ENCODE results near the gene ANKEF1.

DNA sequence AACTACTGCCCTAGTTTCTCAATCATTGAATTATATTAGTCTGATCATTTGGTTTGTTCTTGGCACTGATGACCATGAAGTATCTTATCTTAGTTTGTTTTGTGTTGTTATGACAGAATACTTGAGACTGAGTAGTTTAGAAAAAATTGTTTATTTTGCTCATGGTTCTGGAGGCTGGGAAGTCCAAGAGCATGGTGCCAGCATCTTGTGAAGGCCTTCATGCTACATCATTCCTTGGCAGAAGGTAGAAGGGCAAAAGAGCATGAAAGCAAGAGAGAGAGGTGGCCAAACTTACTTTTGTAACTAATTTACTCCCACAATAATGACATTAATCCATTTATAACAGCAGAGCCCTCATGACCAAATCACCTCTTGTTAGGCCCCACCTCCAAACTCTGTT is 40.1 kb upstream of the ANKEF1 start:
- no peak for TF ChIP-seq POLR2AphosphoS5 (IDR thresholded peaks at IDR 0.05)
- TF ChIP-seq, protein P1, sequence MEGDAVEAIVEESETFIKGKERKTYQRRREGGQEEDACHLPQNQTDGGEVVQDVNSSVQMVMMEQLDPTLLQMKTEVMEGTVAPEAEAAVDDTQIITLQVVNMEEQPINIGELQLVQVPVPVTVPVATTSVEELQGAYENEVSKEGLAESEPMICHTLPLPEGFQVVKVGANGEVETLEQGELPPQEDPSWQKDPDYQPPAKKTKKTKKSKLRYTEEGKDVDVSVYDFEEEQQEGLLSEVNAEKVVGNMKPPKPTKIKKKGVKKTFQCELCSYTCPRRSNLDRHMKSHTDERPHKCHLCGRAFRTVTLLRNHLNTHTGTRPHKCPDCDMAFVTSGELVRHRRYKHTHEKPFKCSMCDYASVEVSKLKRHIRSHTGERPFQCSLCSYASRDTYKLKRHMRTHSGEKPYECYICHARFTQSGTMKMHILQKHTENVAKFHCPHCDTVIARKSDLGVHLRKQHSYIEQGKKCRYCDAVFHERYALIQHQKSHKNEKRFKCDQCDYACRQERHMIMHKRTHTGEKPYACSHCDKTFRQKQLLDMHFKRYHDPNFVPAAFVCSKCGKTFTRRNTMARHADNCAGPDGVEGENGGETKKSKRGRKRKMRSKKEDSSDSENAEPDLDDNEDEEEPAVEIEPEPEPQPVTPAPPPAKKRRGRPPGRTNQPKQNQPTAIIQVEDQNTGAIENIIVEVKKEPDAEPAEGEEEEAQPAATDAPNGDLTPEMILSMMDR (IDR thresholded peaks at IDR 0.05) = no peak

All from gastroesophageal sphincter (tissue), 3 donors.